ENCODE measurements around the gene OR52A1. TPM values are rescaled to one million over a fixed set of nuclear protein-coding genes. Genes with fewer than 3 reads are reported as not detected.

OR52A1 gene
- total and polyA plus RNA-seq, 2 of the 8 experiments (the other 6 are each of a cell fraction or from before 2014, with no cell fraction given), result 5.9 to 12.2 TPM

- peaks cover 7 to 8% of the 10 kb centered on the region in 2 experiments; a peak in 3 of 4 replicates for H3K9me3 ChIP-seq (ENCODE audit: insufficient read depth in 2 of 2, low read depth in 1 of 2, low read length in 1 of 2)
- ChIA-PET CTCF (ENCODE audit: partially characterized antibody) (no interaction called here), POLR2A (ENCODE audit: partially characterized antibody) (no interaction called here)
- H3K4ac ChIP-seq (replicated peaks; ENCODE audit: insufficient read length, low read depth, low read length), result no peak overlapping the region
- H2BK120ac ChIP-seq (replicated peaks; ENCODE audit: low read depth, low read length), result no peak overlapping the region
- H2AK5ac ChIP-seq (ENCODE audit: low read depth, low read length), result no peak overlapping the region
- no peak overlapping the region for H4K5ac ChIP-seq (ENCODE audit: insufficient read length, low read depth, low read length)
- FAIRE-seq (no peak), DNase-seq (ENCODE audit: low read depth in 1 of 2, low spot score in 2 of 2) (no peak)
- H2BK15ac ChIP-seq (ENCODE audit: low read length), result no peak overlapping the region
- H4K8ac ChIP-seq (ENCODE audit: extremely low read depth, insufficient read depth, low read length), result no peak overlapping the region
- H3K56ac ChIP-seq (replicated peaks; ENCODE audit: insufficient read length, low read depth, low read length), result no peak overlapping the region
- no peak overlapping the region for H2BK20ac ChIP-seq (ENCODE audit: low read length)
- no peaks in the 10 kb centered on the region for H3K79me1 ChIP-seq (ENCODE audit: low read depth, low read length)
- no peak overlapping the region for H3K27ac ChIP-seq (ENCODE audit: low read depth, low read length)
- no peaks in the 10 kb centered on the region for H3K27me3 ChIP-seq (replicated peaks in 1 of 4; ENCODE audit: control insufficient read depth in 3 of 4, extremely low read depth in 1 of 4, insufficient read depth in 3 of 4, low read length in 3 of 4)
- no peak overlapping the region for H4K91ac ChIP-seq (replicated peaks; ENCODE audit: insufficient read length, low read length)
- no peak overlapping the region for H3K4me3 ChIP-seq (ENCODE audit: extremely low read depth in 1 of 4, insufficient read depth in 2 of 4, low read depth in 3 of 4, low read length in 4 of 4)
- TF ChIP-seq SP4 (IDR thresholded peaks at IDR 0.05; ENCODE audit: low read length) (no peak), CREB1 (IDR thresholded peaks at IDR 0.05) (no peak), SP2 (IDR thresholded peaks at IDR 0.05; ENCODE audit: low read length) (no peak)
- H3K14ac ChIP-seq (ENCODE audit: insufficient read length), result no peak overlapping the region
- no peaks in the 10 kb centered on the region for H4K20me1 ChIP-seq (replicated peaks in 1 of 2; ENCODE audit: control insufficient read depth in 1 of 2, insufficient read depth in 2 of 2, low read length in 2 of 2)
- 0% methylated on average over 1 of the region's 1 CpG; no CpG with 5 or more reads in 1 of the 2 experiments for WGBS, 2 experiments (ENCODE audit: extremely low coverage in 1 of 2, insufficient coverage in 1 of 2, insufficient read length in 1 of 2, insufficient replicate concordance in 2 of 2, low coverage in 1 of 2, low lambda C conversion rate in 2 of 2, missing lambda C conversion rate in 1 of 2)
- H2BK12ac ChIP-seq (ENCODE audit: low read depth, low read length), result no peak overlapping the region
- H2AFZ ChIP-seq (ENCODE audit: low read length), result no peak overlapping the region
- H3K79me2 ChIP-seq (ENCODE audit: control insufficient read depth in 1 of 2, insufficient read depth in 2 of 2, low read length in 2 of 2), result no peaks in the 10 kb centered on the region
- no peaks in the 10 kb centered on the region for H3K36me3 ChIP-seq (ENCODE audit: control insufficient read depth in 2 of 4, insufficient read depth in 4 of 4, low read length in 3 of 4)
- peaks cover 0 to 3% (median 0%) of the 10 kb centered on the region in 4 experiments; a peak in 1 of 7 replicates for H3K4me1 ChIP-seq (replicated peaks in 1 of 4; ENCODE audit: control insufficient read depth in 3 of 4, insufficient read depth in 4 of 4, low read length in 3 of 4)
- H2BK5ac ChIP-seq (ENCODE audit: low read depth, low read length), result no peak overlapping the region
- H3K18ac ChIP-seq (ENCODE audit: extremely low read depth, low read length), result no peak overlapping the region
- no peak overlapping the region for H3K23ac ChIP-seq (ENCODE audit: insufficient read length)
- no peaks in the 10 kb centered on the region for H3K23me2 ChIP-seq (ENCODE audit: low read depth, low read length)
- H3K9ac ChIP-seq (replicated peaks in 1 of 4; ENCODE audit: extremely low read depth in 1 of 4, low read depth in 3 of 4, low read length in 3 of 4), result no peak overlapping the region
- no peak overlapping the region for H3K4me2 ChIP-seq (ENCODE audit: insufficient read depth in 1 of 2, low read depth in 2 of 2, low read length in 2 of 2)
Measured at GRCh38 chr11:5192738-5193137, 38.2 kb upstream of the OR52A1 start.
